ENCODE data around the gene LONP1.

DNA sequence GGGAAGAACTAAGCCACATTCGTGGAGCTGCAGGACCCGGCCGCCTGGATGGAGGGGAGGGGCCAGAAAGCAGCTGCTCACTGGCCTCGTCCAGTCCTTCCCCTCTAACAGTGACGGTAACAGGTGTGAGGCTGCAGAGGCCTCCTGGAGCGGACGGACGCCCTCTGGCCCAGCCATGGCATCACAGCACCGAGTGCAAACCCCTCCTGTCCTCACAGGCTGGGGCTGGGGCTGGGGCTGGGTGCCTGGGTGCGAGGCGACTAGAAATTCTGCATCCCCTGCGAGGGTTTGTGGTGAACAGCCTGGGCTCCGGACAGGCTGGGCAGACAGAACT, 43.2 kb downstream of the LONP1 start:
- TF ChIP-seq POLR2A (IDR thresholded peaks at IDR 0.05; ENCODE audit: low read depth, low read length) (no peak), TAF1 (IDR thresholded peaks at IDR 0.05; ENCODE audit: borderline replicate concordance, low read depth, low read length) (no peak), POLR2AphosphoS5 (IDR thresholded peaks at IDR 0.05; ENCODE audit: low read depth, low read length) (no peak)

All from GM12892 (cell line).